ENCODE measurements around the gene DERA.
"Not testable (repeated sequence)": the region's sequence is repeated elsewhere in the genome, so short reads cannot be mapped to it uniquely, and the experiment has no call there.

Gene DERA

DNA sequence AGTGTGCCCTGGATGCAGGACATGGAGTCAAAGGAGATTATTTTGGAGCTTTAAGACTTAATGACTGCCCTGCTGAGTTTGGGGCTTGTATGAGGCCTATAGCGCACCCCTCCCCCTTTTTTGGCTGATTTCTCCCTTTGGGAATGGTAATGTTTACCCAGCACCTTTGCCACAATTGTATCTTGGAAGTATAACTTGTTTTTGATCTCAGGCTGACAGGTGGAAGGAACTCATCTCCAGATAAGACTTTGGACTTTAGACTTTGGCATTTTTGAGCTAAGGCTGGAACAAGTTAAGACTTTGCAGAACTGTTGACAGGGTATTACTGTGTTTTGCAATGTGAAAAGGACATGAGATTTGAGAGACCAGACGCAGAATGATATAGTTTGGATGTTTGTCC lies 110.5 kb downstream of the DERA start:
- Histone ChIP-seq H3K36me3 (ENCODE audit: insufficient read depth, low read length) (peaks cover 40% of the 10 kb centered on the region), H3K27ac (ENCODE audit: low read depth, low read length) (no peak overlapping the region), H3K4me1 (ENCODE audit: control insufficient read depth, insufficient read depth, low read length, unreplicated experiment) (no peaks in the 10 kb centered on the region), H3K4me3 (ENCODE audit: low read depth, low read length) (no peak overlapping the region), H3K79me2 (ENCODE audit: control insufficient read depth, insufficient read depth, low read length, unreplicated experiment) (no peaks in the 10 kb centered on the region), H3K27me3 (ENCODE audit: insufficient read depth, low read length) (no peaks in the 10 kb centered on the region), H2AFZ (ENCODE audit: low read length, unreplicated experiment) (no peak overlapping the region)

DNA sequence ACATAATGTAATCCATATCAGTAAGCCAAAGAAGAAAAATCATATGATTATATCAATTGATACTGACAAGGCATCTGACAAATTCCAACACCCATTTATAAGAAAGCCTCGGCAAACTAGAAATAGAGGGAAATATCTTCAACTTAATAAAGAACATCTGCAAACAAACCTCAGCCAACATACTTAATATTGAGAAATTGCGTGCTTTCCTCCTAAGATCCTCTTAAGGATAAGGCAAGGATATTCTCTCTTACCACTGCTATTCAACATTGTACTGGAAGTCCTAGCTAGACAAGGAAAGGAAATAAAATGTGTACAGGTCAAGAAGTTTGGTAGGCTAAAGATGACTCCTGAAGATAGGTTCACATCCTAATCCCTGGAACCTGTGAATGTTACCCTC lies 115.9 kb downstream of the DERA start:
- no peaks in the 10 kb centered on the region for H3K27me3 ChIP-seq (ENCODE audit: insufficient read depth, low read length)
- H3K36me3 ChIP-seq (ENCODE audit: insufficient read depth, low read length) = peaks cover 16% of the 10 kb centered on the region
- no peaks in the 10 kb centered on the region for H3K4me1 ChIP-seq (ENCODE audit: control insufficient read depth, insufficient read depth, low read length, unreplicated experiment)
- no peaks in the 10 kb centered on the region for H3K79me2 ChIP-seq (ENCODE audit: control insufficient read depth, insufficient read depth, low read length, unreplicated experiment)
- H2AFZ ChIP-seq (ENCODE audit: low read length, unreplicated experiment) = no peak overlapping the region
- no peak overlapping the region for H3K27ac ChIP-seq (ENCODE audit: low read depth, low read length)
- no peak overlapping the region for H3K4me3 ChIP-seq (ENCODE audit: low read depth, low read length)

DNA sequence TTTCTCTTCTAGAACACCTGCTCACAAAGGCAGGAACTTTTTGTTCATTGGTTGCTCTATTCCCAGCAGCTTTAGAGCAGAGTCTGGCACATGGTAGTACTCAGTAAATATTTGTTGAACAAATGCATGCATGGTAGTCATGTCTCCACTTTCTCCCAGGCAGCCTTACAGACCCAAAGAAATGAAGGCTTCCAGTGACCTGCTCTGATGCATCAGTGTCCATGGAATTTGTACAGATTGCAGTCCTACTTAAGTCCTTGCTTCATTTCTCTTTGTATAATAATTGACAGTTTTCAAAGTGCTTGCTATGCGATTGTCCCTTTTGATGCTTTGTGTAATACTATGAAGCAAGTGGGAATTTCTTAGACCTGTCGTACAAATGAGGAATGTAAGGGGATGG lies 119.6 kb downstream of the DERA start:
- Histone ChIP-seq H3K4me3 (ENCODE audit: low read depth, low read length) (no peak overlapping the region), H3K36me3 (ENCODE audit: insufficient read depth, low read length) (peaks cover 7% of the 10 kb centered on the region; the same call in 1 of the 2 replicates), H3K4me1 (ENCODE audit: control insufficient read depth, insufficient read depth, low read length, unreplicated experiment) (no peaks in the 10 kb centered on the region), H2AFZ (ENCODE audit: low read length, unreplicated experiment) (no peak overlapping the region), H3K27me3 (ENCODE audit: insufficient read depth, low read length) (no peaks in the 10 kb centered on the region), H3K79me2 (ENCODE audit: control insufficient read depth, insufficient read depth, low read length, unreplicated experiment) (no peaks in the 10 kb centered on the region), H3K27ac (ENCODE audit: low read depth, low read length) (no peak overlapping the region)

DNA sequence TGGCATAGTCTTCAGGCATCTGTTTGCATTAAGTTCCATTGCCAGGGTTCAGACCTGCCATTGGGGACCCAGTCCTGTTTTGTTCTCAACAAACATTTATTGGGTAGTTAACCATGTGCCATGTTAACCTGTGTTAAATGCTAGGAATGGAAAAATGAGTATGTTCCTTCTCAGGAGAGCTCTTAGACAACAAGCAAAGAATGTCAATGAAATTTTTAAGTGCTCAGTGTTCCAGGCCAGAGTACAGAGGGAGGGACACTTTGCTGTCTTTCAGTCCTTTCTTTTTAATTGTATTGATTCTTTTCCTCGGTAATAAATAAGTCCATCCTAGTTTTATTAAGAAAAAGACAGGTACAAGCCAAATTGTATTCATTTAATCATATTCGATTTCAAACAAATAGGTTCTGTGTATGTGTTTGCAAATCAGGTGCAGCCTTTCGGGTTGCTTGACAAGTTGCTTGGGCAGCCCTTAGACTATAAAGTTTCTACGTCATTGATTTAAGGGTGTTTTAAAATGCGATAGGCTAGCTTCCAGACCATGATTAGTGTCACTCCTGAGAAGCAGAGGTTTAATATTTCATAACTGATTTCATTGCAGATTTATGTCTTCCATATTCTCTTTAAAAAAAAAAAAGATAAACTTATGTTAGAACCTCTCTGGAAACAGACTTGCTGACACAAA lies 123.1 kb downstream of the DERA start:
- H3K27ac ChIP-seq (ENCODE audit: low read depth, low read length) = no peak overlapping the region
- peaks cover 12% of the 10 kb centered on the region for H3K36me3 ChIP-seq (ENCODE audit: insufficient read depth, low read length)
- H2AFZ ChIP-seq (ENCODE audit: low read length, unreplicated experiment) = no peak overlapping the region
- no peaks in the 10 kb centered on the region for H3K79me2 ChIP-seq (ENCODE audit: control insufficient read depth, insufficient read depth, low read length, unreplicated experiment)
- no peak overlapping the region for H3K4me3 ChIP-seq (ENCODE audit: low read depth, low read length)
- no peaks in the 10 kb centered on the region for H3K27me3 ChIP-seq (ENCODE audit: insufficient read depth, low read length)
- no peaks in the 10 kb centered on the region for H3K4me1 ChIP-seq (ENCODE audit: control insufficient read depth, insufficient read depth, low read length, unreplicated experiment)

DNA sequence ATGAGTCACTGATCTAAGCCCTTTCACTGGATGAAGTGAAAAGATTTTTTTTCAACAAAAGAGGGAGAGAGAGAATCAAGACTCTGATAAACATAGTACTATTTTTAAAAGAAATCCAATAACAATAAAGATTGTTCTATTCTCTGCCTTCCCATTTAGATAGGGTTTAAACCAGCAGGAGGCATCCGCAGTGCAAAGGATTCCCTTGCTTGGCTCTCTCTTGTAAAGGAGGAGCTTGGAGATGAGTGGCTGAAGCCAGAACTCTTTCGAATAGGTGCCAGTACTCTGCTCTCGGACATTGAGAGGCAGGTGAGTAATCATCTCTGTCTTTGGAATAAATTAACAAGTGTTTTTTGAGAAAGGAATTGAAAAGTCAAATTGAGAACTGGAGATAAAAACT lies 124.9 kb downstream of the DERA start:
- no peak overlapping the region for H3K27ac ChIP-seq (ENCODE audit: low read depth, low read length)
- H3K79me2 ChIP-seq (ENCODE audit: control insufficient read depth, insufficient read depth, low read length, unreplicated experiment) = no peaks in the 10 kb centered on the region
- peaks cover 19% of the 10 kb centered on the region for H3K36me3 ChIP-seq (ENCODE audit: insufficient read depth, low read length)
- H2AFZ ChIP-seq (ENCODE audit: low read length, unreplicated experiment) = no peak overlapping the region
- no peak overlapping the region for H3K4me3 ChIP-seq (ENCODE audit: low read depth, low read length)
- no peaks in the 10 kb centered on the region for H3K4me1 ChIP-seq (ENCODE audit: control insufficient read depth, insufficient read depth, low read length, unreplicated experiment)
- no peaks in the 10 kb centered on the region for H3K27me3 ChIP-seq (ENCODE audit: insufficient read depth, low read length)

DNA sequence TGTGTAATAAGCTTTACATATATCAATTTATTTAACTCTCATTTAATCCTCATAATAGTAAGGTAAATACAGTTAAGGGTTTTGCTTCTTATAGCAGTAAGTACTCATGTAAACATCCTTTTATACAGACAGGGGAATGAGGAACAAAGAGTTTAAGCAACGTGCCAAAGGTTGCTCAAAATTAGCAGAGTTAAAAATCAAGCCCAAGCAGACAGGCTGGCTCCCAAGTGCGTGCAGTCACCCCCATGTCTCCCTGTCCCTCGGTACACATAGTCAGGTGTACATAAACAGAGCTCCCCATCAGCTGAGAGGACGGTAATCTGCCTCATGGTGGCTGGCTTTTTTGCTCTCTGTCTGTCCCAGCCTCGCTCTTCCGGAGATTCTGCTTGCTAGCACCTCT lies 126.4 kb downstream of the DERA start:
- no peak overlapping the region for H3K27ac ChIP-seq (ENCODE audit: low read depth, low read length)
- H3K36me3 ChIP-seq (ENCODE audit: insufficient read depth, low read length) = peaks cover 19% of the 10 kb centered on the region
- H3K4me1 ChIP-seq (ENCODE audit: control insufficient read depth, insufficient read depth, low read length, unreplicated experiment) = no peaks in the 10 kb centered on the region
- H3K27me3 ChIP-seq (ENCODE audit: insufficient read depth, low read length) = no peaks in the 10 kb centered on the region
- no peaks in the 10 kb centered on the region for H3K79me2 ChIP-seq (ENCODE audit: control insufficient read depth, insufficient read depth, low read length, unreplicated experiment)
- no peak overlapping the region for H3K4me3 ChIP-seq (ENCODE audit: low read depth, low read length)
- no peak overlapping the region for H2AFZ ChIP-seq (ENCODE audit: low read length, unreplicated experiment)

DNA sequence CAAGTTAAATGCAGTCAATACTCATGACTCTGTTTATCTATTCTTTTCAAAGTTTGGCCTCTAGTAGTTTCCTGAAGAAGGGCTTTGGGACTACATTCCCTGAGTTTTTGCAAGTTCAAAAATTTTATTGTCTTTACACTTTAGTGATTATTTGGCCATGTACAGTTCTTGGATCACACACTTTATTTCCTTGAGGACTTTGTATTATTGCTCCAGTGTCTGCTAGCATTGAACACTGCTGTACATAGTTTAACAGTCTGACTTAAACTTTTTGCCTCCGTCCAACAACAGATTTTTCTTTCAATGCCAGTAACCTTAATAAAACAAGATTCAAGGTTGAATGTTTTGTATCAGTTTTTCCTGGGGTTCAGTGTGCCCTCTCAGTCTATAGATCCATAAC lies 132.3 kb downstream of the DERA start:
- Histone ChIP-seq H3K4me3 (ENCODE audit: low read depth, low read length) (no peak overlapping the region), H3K4me1 (ENCODE audit: control insufficient read depth, insufficient read depth, low read length, unreplicated experiment) (no peaks in the 10 kb centered on the region), H3K27me3 (ENCODE audit: insufficient read depth, low read length) (no peaks in the 10 kb centered on the region), H3K36me3 (ENCODE audit: insufficient read depth, low read length) (peaks cover 14% of the 10 kb centered on the region; the same call in 1 of the 2 replicates), H3K79me2 (ENCODE audit: control insufficient read depth, insufficient read depth, low read length, unreplicated experiment) (no peaks in the 10 kb centered on the region), H3K27ac (ENCODE audit: low read depth, low read length) (no peak overlapping the region), H2AFZ (ENCODE audit: low read length, unreplicated experiment) (no peak overlapping the region)

DNA sequence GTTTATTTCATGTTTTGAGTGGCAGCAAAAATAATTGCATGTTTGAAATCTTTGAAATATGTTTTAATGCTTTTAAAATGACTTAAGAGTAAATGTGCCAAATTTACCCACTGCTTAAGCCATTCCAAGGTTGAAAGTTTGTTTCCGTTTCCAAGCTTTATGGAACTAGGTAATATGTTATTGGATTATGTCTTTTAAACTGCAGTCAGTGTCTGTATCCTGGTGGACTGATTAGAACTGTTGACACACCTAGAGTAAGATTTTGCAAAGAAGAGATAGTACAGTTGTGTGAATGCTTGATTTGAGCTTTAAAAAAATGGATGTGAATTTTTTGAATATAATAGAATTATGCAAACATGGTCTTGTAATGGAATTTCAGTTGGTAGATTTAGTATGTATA lies 135.1 kb downstream of the DERA start:
- Histone ChIP-seq H3K79me2 (ENCODE audit: control insufficient read depth, insufficient read depth, low read length, unreplicated experiment) (no peaks in the 10 kb centered on the region), H3K27me3 (ENCODE audit: insufficient read depth, low read length) (no peaks in the 10 kb centered on the region), H3K4me1 (ENCODE audit: control insufficient read depth, insufficient read depth, low read length, unreplicated experiment) (no peaks in the 10 kb centered on the region), H3K27ac (ENCODE audit: low read depth, low read length) (no peak overlapping the region), H2AFZ (ENCODE audit: low read length, unreplicated experiment) (no peak overlapping the region), H3K4me3 (ENCODE audit: low read depth, low read length) (no peak overlapping the region), H3K36me3 (ENCODE audit: insufficient read depth, low read length) (no peaks in the 10 kb centered on the region; the same call in 1 of the 2 replicates)

DNA sequence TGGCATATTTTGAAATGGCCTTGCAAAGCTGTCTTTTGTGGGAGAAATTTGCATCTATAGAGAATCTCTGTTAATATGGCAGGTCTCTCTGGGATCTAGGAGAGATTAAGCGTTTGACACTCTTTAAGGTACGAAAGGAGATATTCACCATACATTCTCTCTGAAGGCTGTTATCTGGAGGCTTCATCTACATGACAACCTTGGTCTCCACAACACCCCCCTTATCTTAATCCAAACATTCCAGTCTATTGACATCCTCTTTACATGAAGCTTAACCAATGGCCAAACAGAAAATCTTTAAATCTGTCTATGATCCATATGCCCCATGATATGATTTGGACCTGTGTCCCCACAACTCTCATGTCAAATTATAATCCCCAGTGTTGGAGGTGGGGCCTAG lies 137.4 kb downstream of the DERA start:
- Histone ChIP-seq H3K4me1 (ENCODE audit: control insufficient read depth, insufficient read depth, low read length, unreplicated experiment) (no peaks in the 10 kb centered on the region), H3K4me3 (ENCODE audit: low read depth, low read length) (no peak overlapping the region), H3K27ac (ENCODE audit: low read depth, low read length) (no peak overlapping the region), H3K36me3 (ENCODE audit: insufficient read depth, low read length) (no peaks in the 10 kb centered on the region), H2AFZ (ENCODE audit: low read length, unreplicated experiment) (no peak overlapping the region), H3K79me2 (ENCODE audit: control insufficient read depth, insufficient read depth, low read length, unreplicated experiment) (no peaks in the 10 kb centered on the region), H3K27me3 (ENCODE audit: insufficient read depth, low read length) (no peaks in the 10 kb centered on the region)

DNA sequence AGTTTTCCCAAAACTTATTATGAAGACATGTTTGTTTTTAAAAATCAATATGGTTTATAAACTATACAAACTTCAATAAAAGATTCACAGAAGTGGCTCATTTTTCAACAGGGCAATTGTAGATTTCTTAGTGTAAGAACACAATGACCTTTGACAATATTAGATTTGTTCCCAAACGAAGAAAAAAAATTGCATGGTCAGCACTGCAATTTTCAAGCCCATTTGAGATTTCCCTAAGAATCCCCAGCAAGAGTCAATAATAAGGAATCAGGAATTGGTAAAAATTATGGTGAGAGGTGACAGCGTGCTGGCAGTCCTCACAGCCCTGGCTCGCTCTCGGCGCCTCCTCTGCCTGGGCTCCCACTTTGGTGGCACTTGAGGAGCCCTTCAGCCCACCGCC lies 145.8 kb downstream of the DERA start:
- no peak overlapping the region for H3K4me3 ChIP-seq (ENCODE audit: low read depth, low read length)
- H3K27ac ChIP-seq (ENCODE audit: low read depth, low read length) = no peak overlapping the region
- no peaks in the 10 kb centered on the region for H3K36me3 ChIP-seq (ENCODE audit: insufficient read depth, low read length)
- no peaks in the 10 kb centered on the region for H3K27me3 ChIP-seq (ENCODE audit: insufficient read depth, low read length)
- no peaks in the 10 kb centered on the region for H3K4me1 ChIP-seq (ENCODE audit: control insufficient read depth, insufficient read depth, low read length, unreplicated experiment)
- no peak overlapping the region for H2AFZ ChIP-seq (ENCODE audit: low read length, unreplicated experiment)
- H3K79me2 ChIP-seq (ENCODE audit: control insufficient read depth, insufficient read depth, low read length, unreplicated experiment) = no peaks in the 10 kb centered on the region

DNA sequence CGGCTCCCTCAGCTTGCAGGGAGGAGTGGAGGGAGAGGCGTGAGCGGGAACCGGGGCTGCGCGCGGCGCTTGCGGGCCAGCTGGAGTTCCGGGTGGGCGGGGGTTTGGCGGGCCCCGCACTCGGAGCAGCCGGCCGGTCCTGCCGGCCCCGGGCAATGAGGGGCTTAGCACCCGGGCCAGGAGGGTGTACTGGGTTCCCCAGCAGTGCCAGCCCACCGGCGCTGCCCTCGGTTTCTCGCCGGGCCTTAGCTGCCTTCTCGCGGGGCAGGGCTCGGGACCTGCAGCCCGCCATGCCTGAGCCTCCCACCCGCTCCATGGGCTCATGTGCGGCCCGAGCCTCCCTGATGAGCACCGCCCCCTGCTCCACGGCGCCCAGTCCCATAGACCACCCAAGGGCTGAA lies 146.2 kb downstream of the DERA start:
- not testable (repeated sequence) for H3K27me3 ChIP-seq (ENCODE audit: insufficient read depth, low read length); H3K4me1 ChIP-seq (ENCODE audit: control insufficient read depth, insufficient read depth, low read length, unreplicated experiment); H3K36me3 ChIP-seq (ENCODE audit: insufficient read depth, low read length); H3K27ac ChIP-seq (ENCODE audit: low read depth, low read length); H3K4me3 ChIP-seq (ENCODE audit: low read depth, low read length); H2AFZ ChIP-seq (ENCODE audit: low read length, unreplicated experiment); H3K79me2 ChIP-seq (ENCODE audit: control insufficient read depth, insufficient read depth, low read length, unreplicated experiment)
